Vagina (tissue), 2 donors: ENCODE data around the gene RPL7A. TPM values are rescaled to one million over a fixed set of nuclear protein-coding genes. Genes with fewer than 3 reads are reported as not detected.

ENCODE experiments used
- DNase-seq, 2 donors: peaks; one replicate each; pipeline ENCODE4 v3.0.0-alpha.2; 2017; ENCODE audit errors: extremely low spot score in 2 of 2
- H3K27ac ChIP-seq: fragments of 200-600 bp; sonication (generic); one replicate; pipeline ENCODE4 v1.5.1; 2019
- H3K27me3 ChIP-seq: fragments of 200-600 bp; sonication (generic); one replicate; pipeline ENCODE4 v1.5.1; 2019
- H3K36me3 ChIP-seq, 2 donors: fragments of 200-600 bp; sonication (generic); one replicate each; pipeline ENCODE4 v1.5.1; 2017 to 2019
- H3K4me1 ChIP-seq: fragments of 200-600 bp; sonication (generic); one replicate; pipeline ENCODE4 v1.5.1; 2019
- H3K4me3 ChIP-seq, 2 donors: fragments of 200-600 bp; sonication (generic); 1 replicate in 1 of 2; 2 replicates in 1 of 2; pipeline ENCODE4 v1.5.1; 2016 to 2019
- H3K9me3 ChIP-seq: fragments of 200-600 bp; sonication (generic); one replicate; pipeline ENCODE4 v1.5.1; 2019
- CTCF ChIP-seq, 3 experiments: fragments of 450-650 bp in 2 of 3; fragments of 200-600 bp in 1 of 3; sonication (generic) in 1 of 3; IDR thresholded peaks; one replicate each; pipeline ENCODE4 v1.5.1; 2017 to 2019; ENCODE audit warnings: antibody characterized with exemption in 3 of 3, mild to moderate bottlenecking in 2 of 3, moderate library complexity in 2 of 3
- POLR2A ChIP-seq, 2 donors: fragments of 450-650 bp; IDR thresholded peaks; one replicate each; pipeline ENCODE4 v1.6.1; 2017; ENCODE audit warnings: antibody characterized with exemption in 2 of 2, mild to moderate bottlenecking in 2 of 2, moderate library complexity in 2 of 2
- POLR2AphosphoS5 ChIP-seq, 2 donors: sonication (generic); formaldehyde crosslinking; IDR thresholded peaks; one replicate each; pipeline ENCODE4 v1.9.0; 2017; ENCODE audit warnings: antibody characterized with exemption in 2 of 2, mild to moderate bottlenecking in 2 of 2, low read depth in 1 of 2; ENCODE audit not compliant: insufficient read depth in 1 of 2
- intact Hi-C: fragments of 100-400 bp; cut with DNase I; formaldehyde crosslinking; loops from one replicate; pipeline ENCODE4 v1.15.1; 2023
- total RNA-seq: library from RNA; depleted of rRNA; stranded (reverse); fragments of >200 nt; gene quantifications from one replicate; pipeline ENCODE4 v1.2.3, GENCODE V29; 2016

Gene RPL7A
- total RNA-seq, 1 donor from 2014 or later, result 1,889 TPM

- DNase-seq, result no peak
- intact Hi-C loops, result loop anchor here (10.0 kb wide), 1 partner anchor 1773 kb away; no protein-coding TSS in a partner anchor
- Histone ChIP-seq H3K27ac (no peak overlapping the region), H3K36me3 (no peaks in the 10 kb centered on the region), H3K27me3 (no peaks in the 10 kb centered on the region), H3K4me3 (no peak overlapping the region), H3K4me1 (peaks cover 37% of the 10 kb centered on the region), H3K9me3 (no peaks in the 10 kb centered on the region)
- TF ChIP-seq POLR2AphosphoS5 (IDR thresholded peaks at IDR 0.05; ENCODE audit: insufficient read depth in 1 of 2, low read depth in 1 of 2), result no peak
- no peak for TF ChIP-seq POLR2A (IDR thresholded peaks at IDR 0.05)
- TF ChIP-seq CTCF (IDR thresholded peaks at IDR 0.05), result no peak
Measured at GRCh38 chr9:133377721-133378216, 29.8 kb downstream of the RPL7A start.

GRCh38 chr9:133378408-133378962, 30.5 kb downstream of the RPL7A start:
- intact Hi-C loops, result loop anchor here (10.0 kb wide), 1 partner anchor 1774 kb away; no protein-coding TSS in a partner anchor
- Histone ChIP-seq H3K36me3 (no peaks in the 10 kb centered on the region), H3K4me1 (peaks cover 29% of the 10 kb centered on the region), H3K4me3 (no peak overlapping the region), H3K27ac (no peak overlapping the region), H3K9me3 (no peaks in the 10 kb centered on the region), H3K27me3 (no peaks in the 10 kb centered on the region)
- no peak for DNase-seq
- no peak for TF ChIP-seq CTCF (IDR thresholded peaks at IDR 0.05)

GRCh38 chr9:133379153-133380086, 31.4 kb downstream of the RPL7A start:
- no peaks in the 10 kb centered on the region for H3K9me3 ChIP-seq
- intact Hi-C loops, result loop anchor here (10.0 kb wide), 1 partner anchor 1775 kb away; no protein-coding TSS in a partner anchor
- TF ChIP-seq POLR2A (IDR thresholded peaks at IDR 0.05) (no peak), POLR2AphosphoS5 (IDR thresholded peaks at IDR 0.05; ENCODE audit: insufficient read depth in 1 of 2, low read depth in 1 of 2) (no peak), CTCF (IDR thresholded peaks at IDR 0.05) (no peak)
- H3K4me3 ChIP-seq, result no peak overlapping the region
- H3K4me1 ChIP-seq, result peaks cover 20% of the 10 kb centered on the region
- no peak overlapping the region for H3K27ac ChIP-seq
- no peak for DNase-seq
- no peaks in the 10 kb centered on the region for H3K27me3 ChIP-seq
- H3K36me3 ChIP-seq, result no peaks in the 10 kb centered on the region

- DNase-seq, result no peak
- intact Hi-C loops, result no loop called here
- H3K4me1 ChIP-seq, result peaks cover 12% of the 10 kb centered on the region
- TF ChIP-seq POLR2A (IDR thresholded peaks at IDR 0.05) (no peak), POLR2AphosphoS5 (IDR thresholded peaks at IDR 0.05; ENCODE audit: insufficient read depth in 1 of 2, low read depth in 1 of 2) (no peak), CTCF (IDR thresholded peaks at IDR 0.05) (no peak)
- no peak overlapping the region for H3K4me3 ChIP-seq
- no peaks in the 10 kb centered on the region for H3K27me3 ChIP-seq
- H3K36me3 ChIP-seq, result no peaks in the 10 kb centered on the region
- no peak overlapping the region for H3K27ac ChIP-seq
- no peaks in the 10 kb centered on the region for H3K9me3 ChIP-seq
Measured at GRCh38 chr9:133380734-133381133, 32.7 kb downstream of the RPL7A start.
